HCT116 (cell line): ENCODE measurements around the gene ZFAND5.

Source experiments
- CBX3 ChIP-seq: IDR thresholded peaks from 2 replicates; pipeline ENCODE4 v1.6.1; 2012; ENCODE audit warnings: low read depth
- EZH2 ChIP-seq: fragments of 200-600 bp; sonication (generic); IDR thresholded peaks from 2 replicates; pipeline ENCODE4 v1.6.1; 2017; ENCODE audit warnings: antibody characterized with exemption, mixed run types
- JUND ChIP-seq: IDR thresholded peaks from 2 replicates; pipeline ENCODE4 v1.6.1; 2012
- MAX ChIP-seq: IDR thresholded peaks from 2 replicates; pipeline ENCODE4 v1.6.1; 2012
- POLR2A ChIP-seq: IDR thresholded peaks from 2 replicates; pipeline ENCODE4 v1.7.0; 2011; ENCODE audit warnings: borderline replicate concordance; ENCODE audit not compliant: insufficient read depth, insufficient read length; ENCODE audit errors: extremely low read depth
- POLR2AphosphoS5 ChIP-seq: IDR thresholded peaks from 2 replicates; pipeline ENCODE4 v1.6.1; 2011; ENCODE audit warnings: mild to moderate bottlenecking, low read depth, low read length, moderate library complexity
- RAD21 ChIP-seq: IDR thresholded peaks from 2 replicates; pipeline ENCODE4 v1.6.1; 2012; ENCODE audit warnings: low read depth, mild to moderate bottlenecking
- REST ChIP-seq: IDR thresholded peaks from 2 replicates; pipeline ENCODE4 v1.6.1; 2012; ENCODE audit warnings: low read depth
- SP1 ChIP-seq: IDR thresholded peaks from 2 replicates; pipeline ENCODE4 v1.6.1; 2012; ENCODE audit warnings: low read depth
- ZNF274 ChIP-seq: fragments of 200-500 bp; sonication (Bioruptor generic); IDR thresholded peaks from 2 replicates; pipeline ENCODE4 v1.6.1; 2014; ENCODE audit warnings: mild to moderate bottlenecking, low read depth, low read length, inconsistent platforms
- TF ChIP-seq, protein P1 (sequence below), 3 experiments: fragments of 200-600 bp in 1 of 3; sonication (generic) in 1 of 3; IDR thresholded peaks in 2 of 3; conservative IDR thresholded peaks in 1 of 3; 2 replicates each; pipeline ENCODE4 v1.5.1; 2012 to 2017; ENCODE audit warnings: low read depth in 2 of 3, low read length in 2 of 3, antibody characterized with exemption in 1 of 3, borderline replicate concordance in 1 of 3, control low read depth in 1 of 3, mild to moderate bottlenecking in 1 of 3, mixed read lengths in 1 of 3, mixed run types in 1 of 3, moderate library complexity in 1 of 3; ENCODE audit not compliant: insufficient read depth in 1 of 3

- TF ChIP-seq, protein P1, sequence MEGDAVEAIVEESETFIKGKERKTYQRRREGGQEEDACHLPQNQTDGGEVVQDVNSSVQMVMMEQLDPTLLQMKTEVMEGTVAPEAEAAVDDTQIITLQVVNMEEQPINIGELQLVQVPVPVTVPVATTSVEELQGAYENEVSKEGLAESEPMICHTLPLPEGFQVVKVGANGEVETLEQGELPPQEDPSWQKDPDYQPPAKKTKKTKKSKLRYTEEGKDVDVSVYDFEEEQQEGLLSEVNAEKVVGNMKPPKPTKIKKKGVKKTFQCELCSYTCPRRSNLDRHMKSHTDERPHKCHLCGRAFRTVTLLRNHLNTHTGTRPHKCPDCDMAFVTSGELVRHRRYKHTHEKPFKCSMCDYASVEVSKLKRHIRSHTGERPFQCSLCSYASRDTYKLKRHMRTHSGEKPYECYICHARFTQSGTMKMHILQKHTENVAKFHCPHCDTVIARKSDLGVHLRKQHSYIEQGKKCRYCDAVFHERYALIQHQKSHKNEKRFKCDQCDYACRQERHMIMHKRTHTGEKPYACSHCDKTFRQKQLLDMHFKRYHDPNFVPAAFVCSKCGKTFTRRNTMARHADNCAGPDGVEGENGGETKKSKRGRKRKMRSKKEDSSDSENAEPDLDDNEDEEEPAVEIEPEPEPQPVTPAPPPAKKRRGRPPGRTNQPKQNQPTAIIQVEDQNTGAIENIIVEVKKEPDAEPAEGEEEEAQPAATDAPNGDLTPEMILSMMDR (IDR thresholded peaks at IDR 0.05 in 2 of 3, conservative IDR thresholded peaks at IDR 0.05 in 1 of 3; ENCODE audit: borderline replicate concordance in 1 of 3, insufficient read depth in 1 of 3, low read depth in 2 of 3, low read length in 2 of 3): no peak
- TF ChIP-seq JUND (no peak), POLR2AphosphoS5 (no peak; the same call in 1 of the 2 replicates), ZNF274 (no peak), MAX (no peak), RAD21 (no peak), CBX3 (no peak), EZH2 (no peak), REST (no peak), POLR2A (no peak), SP1 (no peak)
Measured at GRCh38 chr9:72352911-72353388, 12.1 kb downstream of the ZFAND5 start.
